Lower lobe of right lung (tissue), 2 donors: ENCODE results near the gene TCEANC2. TPM values are rescaled to one million over a fixed set of nuclear protein-coding genes. Genes with fewer than 3 reads are reported as not detected.
"Not testable (repeated sequence)": the region's sequence is repeated elsewhere in the genome, so short reads cannot be mapped to it uniquely, and the experiment has no call there.

Source experiments
- ATAC-seq, 2 donors: fragments of 200-7000 bp; cut with Tn5 transposase; one replicate each; pipeline ENCODE4 v1.9.1; 2020 to 2022; ENCODE audit warnings: mild to moderate bottlenecking in 2 of 2, moderate library complexity in 2 of 2
- DNase-seq: peaks from one replicate; pipeline ENCODE4 v3.0.0-alpha.2; 2020
- H3K27ac ChIP-seq: fragments of 200-600 bp; one replicate; pipeline ENCODE4 v1.8.0; 2022
- H3K27me3 ChIP-seq: fragments of 200-600 bp; one replicate; pipeline ENCODE4 v1.8.0; 2022; ENCODE audit warnings: low read depth
- H3K36me3 ChIP-seq: fragments of 200-600 bp; one replicate; pipeline ENCODE4 v1.8.0; 2022; ENCODE audit warnings: mild to moderate bottlenecking
- H3K4me1 ChIP-seq: fragments of 200-600 bp; one replicate; pipeline ENCODE4 v1.8.0; 2022
- H3K4me3 ChIP-seq: fragments of 200-600 bp; one replicate; pipeline ENCODE4 v1.8.0; 2022; ENCODE audit warnings: mild to moderate bottlenecking
- H3K9me3 ChIP-seq: fragments of 200-600 bp; one replicate; pipeline ENCODE4 v1.8.0; 2022
- CTCF ChIP-seq: fragments of 200-600 bp; IDR thresholded peaks from one replicate; pipeline ENCODE4 v1.8.0; 2022; ENCODE audit warnings: antibody characterized with exemption, mild to moderate bottlenecking
- intact Hi-C: fragments of 100-400 bp; cut with DNase I; formaldehyde crosslinking; loops from one replicate; pipeline ENCODE4 v1.11.0; 2022
- total RNA-seq: library from RNA; stranded (reverse); fragmentation: NEBNext Ultra II Directional; extraction: Animal tissue kit (Norgen Biotek cat#: 25700); gene quantifications from one replicate; pipeline ENCODE4 v1.2.1, GENCODE V29; 2021
- donor health status: DM: no; HTN: yes; CAD: no; lungs with severe emphysema.

The TCEANC2 gene
- total RNA-seq, 1 donor from 2014 or later: 5.3 TPM

GRCh38 chr1:54084794-54085193, 31.4 kb downstream of the TCEANC2 start:
- ATAC-seq: no peak
- no peaks in the 10 kb centered on the region for H3K9me3 ChIP-seq
- intact Hi-C loops: no loop called here

GRCh38 chr1:54086754-54087153, 33.3 kb downstream of the TCEANC2 start:
- no peaks in the 10 kb centered on the region for H3K27me3 ChIP-seq
- no peaks in the 10 kb centered on the region for H3K4me1 ChIP-seq
- H3K27ac ChIP-seq: no peak overlapping the region
- DNase-seq (no peak), ATAC-seq (no peak)
- H3K36me3 ChIP-seq: peaks cover 4% of the 10 kb centered on the region
- no peaks in the 10 kb centered on the region for H3K9me3 ChIP-seq
- no peak overlapping the region for H3K4me3 ChIP-seq
- no peak for TF ChIP-seq CTCF
- intact Hi-C loops: no loop called here

More at GRCh38 chr1:54084794-54085193, 31.4 kb downstream of the TCEANC2 start:
- no peak for TF ChIP-seq CTCF
- no peaks in the 10 kb centered on the region for H3K27me3 ChIP-seq
- no peak for DNase-seq
- H3K4me3 ChIP-seq: no peak overlapping the region
- no peak overlapping the region for H3K27ac ChIP-seq
- H3K36me3 ChIP-seq: peaks cover 2% of the 10 kb centered on the region
- no peaks in the 10 kb centered on the region for H3K4me1 ChIP-seq

GRCh38 chr1:54088385-54088784, 35.0 kb downstream of the TCEANC2 start:
- DNase-seq (no peak), ATAC-seq (peak in 1 of 2 donors; percentile 80)
- Histone ChIP-seq H3K9me3 (no peaks in the 10 kb centered on the region), H3K27me3 (no peaks in the 10 kb centered on the region), H3K27ac (peak overlapping the region; percentile 42), H3K36me3 (peaks cover 4% of the 10 kb centered on the region), H3K4me1 (no peaks in the 10 kb centered on the region), H3K4me3 (peak overlapping the region; percentile 22)
- no peak for TF ChIP-seq CTCF
- intact Hi-C loops: no loop called here

GRCh38 chr1:54091666-54092065, 38.3 kb downstream of the TCEANC2 start:
- peaks cover 9% of the 10 kb centered on the region for H3K36me3 ChIP-seq
- H3K27ac ChIP-seq: no peak overlapping the region
- no peak for DNase-seq
- H3K4me3 ChIP-seq: no peak overlapping the region
- no peaks in the 10 kb centered on the region for H3K27me3 ChIP-seq
- intact Hi-C loops: no loop called here
- ATAC-seq: no peak
- peaks cover 18% of the 10 kb centered on the region for H3K4me1 ChIP-seq
- H3K9me3 ChIP-seq: no peaks in the 10 kb centered on the region
- TF ChIP-seq CTCF: no peak

GRCh38 chr1:54094001-54094729, 40.8 kb downstream of the TCEANC2 start:
- Histone ChIP-seq H3K27me3 (no peaks in the 10 kb centered on the region), H3K4me1 (peaks cover 20% of the 10 kb centered on the region), H3K9me3 (no peaks in the 10 kb centered on the region), H3K4me3 (no peak overlapping the region), H3K36me3 (peaks cover 10% of the 10 kb centered on the region), H3K27ac (no peak overlapping the region)
- no peak for ATAC-seq
- no peak for DNase-seq
- intact Hi-C loops: no loop called here
- no peak for TF ChIP-seq CTCF

- H3K27me3 ChIP-seq, ATAC-seq, DNase-seq, intact Hi-C loops, H3K4me3 ChIP-seq, H3K27ac ChIP-seq, H3K36me3 ChIP-seq, H3K9me3 ChIP-seq: not testable (repeated sequence)
- peaks cover 20% of the 10 kb centered on the region for H3K4me1 ChIP-seq
These were observed 41.3 kb downstream of the TCEANC2 start for GRCh38 chr1:54094730-54095105.
